ENCODE results near the gene SRPRA.

SRPRA gene

GRCh38 chr11:126290887-126291286 is 22.2 kb upstream of the SRPRA start:
- CTCF ChIA-PET: no interaction called here
- no peak overlapping the region for H3K27ac ChIP-seq (ENCODE audit: extremely low read depth, low read depth, low read length)
- peaks cover 0 to 48% of the 10 kb centered on the region in 2 experiments; a peak in 2 of 3 replicates for H3K36me3 ChIP-seq (ENCODE audit: control insufficient read depth in 2 of 2, insufficient read depth in 1 of 2, low read length in 2 of 2)
- no peaks in the 10 kb centered on the region for H3K4me1 ChIP-seq (ENCODE audit: control insufficient read depth, insufficient read depth, low read length)
- no peaks in the 10 kb centered on the region for H3K9me3 ChIP-seq (ENCODE audit: control insufficient read depth, insufficient read depth, low read depth, low read length)
- H3K4me3 ChIP-seq (ENCODE audit: low read depth, low read length): no peak overlapping the region
- POLR2A ChIA-PET: interaction anchor here (0.8 kb wide), 1 partner anchor 22 kb away, joined by 4 read pairs; the partner anchor contains the start of genes FOXRED1 and SRPRA
- TF ChIP-seq ZNF664 (tag by site-specific recombination; IDR thresholded peaks at IDR 0.05) (no peak), ZNF660 (tag by site-specific recombination; IDR thresholded peaks at IDR 0.05) (no peak), ZNF621 (tag by site-specific recombination; IDR thresholded peaks at IDR 0.05) (no peak), ZNF645 (tag by site-specific recombination; IDR thresholded peaks at IDR 0.05) (no peak), ZNF133 (tag by site-specific recombination; IDR thresholded peaks at IDR 0.05) (no peak), ZNF510 (tag by site-specific recombination; IDR thresholded peaks at IDR 0.05; ENCODE audit: insufficient replicate concordance) (no peak), ZFP3 (tag by site-specific recombination; IDR thresholded peaks at IDR 0.05; ENCODE audit: low read depth) (no peak)

- ChIA-PET CTCF (interaction anchor here (0.6 kb wide), 1 partner anchor 364 kb away, joined by 5 read pairs; no protein-coding TSS in a partner anchor), POLR2A (no interaction called here)
- H3K36me3 ChIP-seq (ENCODE audit: control insufficient read depth in 2 of 2, insufficient read depth in 1 of 2, low read length in 2 of 2): peaks cover 0 to 33% of the 10 kb centered on the region in 2 experiments; a peak in 2 of 3 replicates
- TF ChIP-seq ZNF280D (tag by site-specific recombination; IDR thresholded peaks at IDR 0.05) (no peak), ZNF548 (tag by site-specific recombination; IDR thresholded peaks at IDR 0.05) (no peak), BCL11B (tag by site-specific recombination; IDR thresholded peaks at IDR 0.05; ENCODE audit: low read depth) (no peak), ZNF24 (tag by site-specific recombination; IDR thresholded peaks at IDR 0.05) (no peak), ZNF621 (tag by site-specific recombination; IDR thresholded peaks at IDR 0.05) (no peak), ZNF660 (tag by site-specific recombination; IDR thresholded peaks at IDR 0.05) (no peak), GLIS2 (tag by site-specific recombination; IDR thresholded peaks at IDR 0.05) (no peak), PRDM2 (tag by site-specific recombination; IDR thresholded peaks at IDR 0.05; ENCODE audit: borderline replicate concordance) (no peak), OSR2 (tag by site-specific recombination; IDR thresholded peaks at IDR 0.05) (no peak), KLF7 (tag by site-specific recombination; IDR thresholded peaks at IDR 0.05; ENCODE audit: borderline replicate concordance) (no peak), ZNF274 (IDR thresholded peaks at IDR 0.05; ENCODE audit: low read length) (no peak), ZNF274 (tag by site-specific recombination; IDR thresholded peaks at IDR 0.05; ENCODE audit: borderline replicate concordance) (no peak), OVOL3 (tag by site-specific recombination; IDR thresholded peaks at IDR 0.05) (no peak), PBX3 (CRISPR knock-in tag; IDR thresholded peaks at IDR 0.05) (no peak), ZNF10 (tag by site-specific recombination; IDR thresholded peaks at IDR 0.05) (no peak)
- H3K4me3 ChIP-seq (ENCODE audit: low read depth, low read length): no peak overlapping the region
- H3K4me1 ChIP-seq (ENCODE audit: control insufficient read depth, insufficient read depth, low read length): no peaks in the 10 kb centered on the region; the same call in 1 of the 2 replicates
- H3K27ac ChIP-seq (ENCODE audit: extremely low read depth, low read depth, low read length): no peak overlapping the region
- H3K9me3 ChIP-seq (ENCODE audit: control insufficient read depth, insufficient read depth, low read depth, low read length): no peaks in the 10 kb centered on the region
Observed at GRCh38 chr11:126288237-126288636, 19.5 kb upstream of the SRPRA start.

Measured in HEK293 (cell line).